CD14-positive monocyte (primary cell): ENCODE data around the gene TPRG1. TPM values are rescaled to one million over a fixed set of nuclear protein-coding genes. Genes with fewer than 3 reads are reported as not detected.

Source experiments
- DNase-seq, 3 donors: peaks; one replicate each; pipeline ENCODE4 v3.0.0-alpha.2; 2011 to 2022
- H2AFZ ChIP-seq: 2 replicates; pipeline ENCODE4 v1.6.0; 2012; ENCODE audit warnings: mild to moderate bottlenecking, low read depth, low read length, inconsistent platforms; ENCODE audit not compliant: insufficient read depth, poor library complexity, severe bottlenecking
- H3K27ac ChIP-seq, 2 donors: 1 replicate in 1 of 2; 2 replicates in 1 of 2; pipeline ENCODE4 v1.5.1; 2012 to 2013; ENCODE audit warnings: low read length in 2 of 2, control low read depth in 1 of 2, inconsistent platforms in 1 of 2, low read depth in 1 of 2, mild to moderate bottlenecking in 1 of 2
- H3K27me3 ChIP-seq, 2 donors: one replicate each; pipeline versions ENCODE4 v1.6.0 to v1.6.1; 2011 to 2013; ENCODE audit warnings: low read length in 2 of 2; ENCODE audit not compliant: control insufficient read depth in 2 of 2, insufficient read depth in 2 of 2
- H3K36me3 ChIP-seq, 2 donors: replicated peaks in 1 of 2; 1 replicate in 1 of 2; 2 replicates in 1 of 2; pipeline versions ENCODE4 v1.5.1 to v1.6.1; 2012 to 2013; ENCODE audit warnings: low read length in 2 of 2, control low read depth in 1 of 2, inconsistent platforms in 1 of 2, mild to moderate bottlenecking in 1 of 2; ENCODE audit not compliant: insufficient read depth in 2 of 2, control insufficient read depth in 1 of 2
- H3K4me1 ChIP-seq, 2 donors: 1 replicate in 1 of 2; 2 replicates in 1 of 2; pipeline versions ENCODE4 v1.5.1 to v1.6.1; 2012 to 2013; ENCODE audit warnings: low read length in 2 of 2, control low read depth in 1 of 2, inconsistent platforms in 1 of 2, mild to moderate bottlenecking in 1 of 2, moderate library complexity in 1 of 2; ENCODE audit not compliant: insufficient read depth in 2 of 2, control insufficient read depth in 1 of 2
- H3K4me2 ChIP-seq: replicated peaks from 2 replicates; pipeline ENCODE3; 2012; ENCODE audit warnings: low read length, moderate library complexity, mild to moderate bottlenecking; ENCODE audit not compliant: poor library complexity, severe bottlenecking; ENCODE audit errors: extremely low read depth
- H3K4me3 ChIP-seq, 3 experiments: fragments of 200-600 bp in 1 of 3; sonication (generic) in 1 of 3; replicated peaks in 1 of 3; 1 replicate in 2 of 3; 2 replicates in 1 of 3; pipeline ENCODE4 v1.5.1; 2011 to 2013; ENCODE audit warnings: low read length in 3 of 3, mild to moderate bottlenecking in 3 of 3, control low read depth in 2 of 3, low read depth in 2 of 3, inconsistent platforms in 1 of 3, moderate library complexity in 1 of 3
- H3K79me2 ChIP-seq: 2 replicates; pipeline ENCODE4 v1.6.0; 2012; ENCODE audit warnings: mild to moderate bottlenecking, control low read depth, inconsistent platforms, low read length, moderate library complexity; ENCODE audit not compliant: insufficient read depth
- H3K9ac ChIP-seq: 2 replicates; pipeline ENCODE4 v1.6.0; 2017; ENCODE audit warnings: low read length, mild to moderate bottlenecking; ENCODE audit not compliant: insufficient read depth, poor library complexity, severe bottlenecking
- H3K9me3 ChIP-seq, 2 donors: replicated peaks in 1 of 2; 1 replicate in 1 of 2; 2 replicates in 1 of 2; pipeline versions ENCODE4 v1.5.1 to v1.6.1; 2012 to 2013; ENCODE audit warnings: low read length in 2 of 2, control low read depth in 1 of 2; ENCODE audit not compliant: control insufficient read depth in 1 of 2, insufficient read depth in 1 of 2
- H4K20me1 ChIP-seq: 2 replicates; pipeline ENCODE4 v1.6.0; 2012; ENCODE audit warnings: mild to moderate bottlenecking, low read length, control low read depth, moderate library complexity; ENCODE audit not compliant: insufficient read depth
- H3K27ac Mint-ChIP-seq, 7 donors: one replicate each; pipeline ENCODE4 v1.8.0; 2020; ENCODE audit warnings: mild to moderate bottlenecking in 7 of 7, mixed read lengths in 7 of 7, moderate library complexity in 6 of 7, inconsistent platforms in 2 of 7
- H3K27me3 Mint-ChIP-seq, 3 donors: one replicate each; pipeline ENCODE4 v1.8.0; 2021 to 2022; ENCODE audit warnings: low read depth in 3 of 3, mild to moderate bottlenecking in 3 of 3, mixed read lengths in 3 of 3, moderate library complexity in 3 of 3, inconsistent platforms in 1 of 3
- H3K36me3 Mint-ChIP-seq, 2 donors: one replicate each; pipeline ENCODE4 v1.8.0; 2020; ENCODE audit warnings: mixed read lengths in 2 of 2, inconsistent platforms in 1 of 2, mild to moderate bottlenecking in 1 of 2
- H3K4me1 Mint-ChIP-seq: one replicate; pipeline ENCODE4 v1.8.0; 2020; ENCODE audit warnings: mild to moderate bottlenecking, mixed read lengths
- H3K4me3 Mint-ChIP-seq, 2 donors: one replicate each; pipeline ENCODE4 v1.8.0; 2020; ENCODE audit warnings: mild to moderate bottlenecking in 2 of 2, mixed read lengths in 2 of 2, moderate library complexity in 1 of 2
- H3K9me3 Mint-ChIP-seq, 7 donors: one replicate each; pipeline ENCODE4 v1.8.0; 2020 to 2022; ENCODE audit warnings: mixed read lengths in 7 of 7, mild to moderate bottlenecking in 6 of 7, moderate library complexity in 6 of 7, inconsistent platforms in 2 of 7
- WGBS: methylation state at CpG from one replicate; pipeline ENCODE4 v1.1.5; 2013; ENCODE audit warnings: missing lambda C conversion rate; ENCODE audit not compliant: insufficient coverage; 5-methylcytosine and 5-hydroxymethylcytosine counted together
- intact Hi-C, 2 donors: fragments of 100-400 bp; cut with micrococcal nuclease; formaldehyde crosslinking; loops; one replicate each; pipeline versions ENCODE4 v1.15.0 to v1.15.1; 2023
- polyA plus RNA-seq, 3 donors: library from polyadenylated mRNA; depleted of rRNA in 1 of 3; unstranded in 2 of 3; stranded (reverse) in 1 of 3; fragments of 300-500 nt in 2 of 3; fragments of >200 nt in 1 of 3; fragmentation: Illumina TruSeq in 2 of 3; gene quantifications; 1 replicate in 2 of 3; 2 replicates in 1 of 3; pipeline ENCODE4 v1.2.3, GENCODE V29; 2012 to 2021
- TF ChIP-seq, protein P1 (sequence below): fragments of 200-600 bp; IDR thresholded peaks from one replicate; pipeline ENCODE4 v1.8.0; 2022; ENCODE audit warnings: antibody characterized with exemption, mild to moderate bottlenecking

TPRG1 gene
- polyA plus RNA-seq, 3 donors = 0.14 to 1.7 (median 0.55) TPM

DNA sequence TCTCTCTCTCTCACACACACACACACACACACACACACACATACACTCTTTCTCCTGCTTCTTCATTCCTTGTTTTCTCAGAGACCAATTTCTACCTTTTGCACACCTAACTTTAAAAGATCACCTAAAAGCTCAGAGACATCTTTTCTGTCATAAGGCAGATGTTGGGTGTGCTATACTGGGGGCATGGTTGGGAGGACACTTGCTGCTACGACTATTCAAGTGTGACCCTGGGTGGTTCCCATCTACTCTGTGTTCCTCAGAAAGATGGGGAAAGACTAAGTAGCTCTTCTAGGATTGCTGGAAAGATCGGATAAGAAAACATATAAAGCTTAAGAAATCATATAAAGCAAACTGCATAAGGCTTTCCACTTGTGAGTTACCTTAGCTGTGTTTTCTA is 33.2 kb downstream of the TPRG1 start:
- DNase-seq = no peak
- Mint-ChIP-seq H3K27ac (no peak overlapping the region), H3K9me3 (peaks cover 0 to 4% (median 0%) of the 10 kb centered on the region in 7 donors), H3K4me1 (no peaks in the 10 kb centered on the region), H3K36me3 (no peaks in the 10 kb centered on the region), H3K4me3 (no peak overlapping the region), H3K27me3 (peaks cover 5 to 12% (median 10%) of the 10 kb centered on the region in 3 donors)
- no peaks in the 10 kb centered on the region for H3K36me3 ChIP-seq
- H3K27ac ChIP-seq = no peak overlapping the region
- H3K79me2 ChIP-seq = no peaks in the 10 kb centered on the region
- intact Hi-C loops = no loop called here
- TF ChIP-seq, protein P1, sequence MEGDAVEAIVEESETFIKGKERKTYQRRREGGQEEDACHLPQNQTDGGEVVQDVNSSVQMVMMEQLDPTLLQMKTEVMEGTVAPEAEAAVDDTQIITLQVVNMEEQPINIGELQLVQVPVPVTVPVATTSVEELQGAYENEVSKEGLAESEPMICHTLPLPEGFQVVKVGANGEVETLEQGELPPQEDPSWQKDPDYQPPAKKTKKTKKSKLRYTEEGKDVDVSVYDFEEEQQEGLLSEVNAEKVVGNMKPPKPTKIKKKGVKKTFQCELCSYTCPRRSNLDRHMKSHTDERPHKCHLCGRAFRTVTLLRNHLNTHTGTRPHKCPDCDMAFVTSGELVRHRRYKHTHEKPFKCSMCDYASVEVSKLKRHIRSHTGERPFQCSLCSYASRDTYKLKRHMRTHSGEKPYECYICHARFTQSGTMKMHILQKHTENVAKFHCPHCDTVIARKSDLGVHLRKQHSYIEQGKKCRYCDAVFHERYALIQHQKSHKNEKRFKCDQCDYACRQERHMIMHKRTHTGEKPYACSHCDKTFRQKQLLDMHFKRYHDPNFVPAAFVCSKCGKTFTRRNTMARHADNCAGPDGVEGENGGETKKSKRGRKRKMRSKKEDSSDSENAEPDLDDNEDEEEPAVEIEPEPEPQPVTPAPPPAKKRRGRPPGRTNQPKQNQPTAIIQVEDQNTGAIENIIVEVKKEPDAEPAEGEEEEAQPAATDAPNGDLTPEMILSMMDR = no peak
- no peak overlapping the region for H3K4me3 ChIP-seq
- no peak overlapping the region for H2AFZ ChIP-seq
- H3K9ac ChIP-seq = no peak overlapping the region
- 100% methylated on average over 2 of the region's 2 CpGs for WGBS
- H4K20me1 ChIP-seq = no peaks in the 10 kb centered on the region
- H3K4me2 ChIP-seq = no peak overlapping the region
- H3K27me3 ChIP-seq = no peaks in the 10 kb centered on the region
- H3K4me1 ChIP-seq = no peaks in the 10 kb centered on the region
- H3K9me3 ChIP-seq = no peaks in the 10 kb centered on the region

GRCh38 chr3:189210251-189210770 is 38.5 kb downstream of the TPRG1 start:
- no peaks in the 10 kb centered on the region for H4K20me1 ChIP-seq
- H3K9me3 ChIP-seq = no peaks in the 10 kb centered on the region
- intact Hi-C loops = no loop called here
- no peak for DNase-seq
- H3K4me1 ChIP-seq = no peaks in the 10 kb centered on the region
- TF ChIP-seq, protein P1 = no peak
- H3K79me2 ChIP-seq = no peaks in the 10 kb centered on the region
- H3K27ac ChIP-seq = no peak overlapping the region
- Mint-ChIP-seq H3K4me1 (no peaks in the 10 kb centered on the region), H3K27me3 (peaks cover 0 to 6% (median 3%) of the 10 kb centered on the region in 3 donors), H3K36me3 (no peaks in the 10 kb centered on the region), H3K27ac (no peak overlapping the region), H3K9me3 (peaks cover 0 to 4% (median 0%) of the 10 kb centered on the region in 7 donors), H3K4me3 (no peak overlapping the region)
- no peak overlapping the region for H2AFZ ChIP-seq
- no peaks in the 10 kb centered on the region for H3K27me3 ChIP-seq
- 80% methylated on average over 1 of the region's 4 CpGs for WGBS
- H3K4me2 ChIP-seq = no peak overlapping the region
- no peaks in the 10 kb centered on the region for H3K36me3 ChIP-seq
- no peak overlapping the region for H3K9ac ChIP-seq
- H3K4me3 ChIP-seq = no peak overlapping the region
